ENCODE data around the gene OLFM1.

DNA sequence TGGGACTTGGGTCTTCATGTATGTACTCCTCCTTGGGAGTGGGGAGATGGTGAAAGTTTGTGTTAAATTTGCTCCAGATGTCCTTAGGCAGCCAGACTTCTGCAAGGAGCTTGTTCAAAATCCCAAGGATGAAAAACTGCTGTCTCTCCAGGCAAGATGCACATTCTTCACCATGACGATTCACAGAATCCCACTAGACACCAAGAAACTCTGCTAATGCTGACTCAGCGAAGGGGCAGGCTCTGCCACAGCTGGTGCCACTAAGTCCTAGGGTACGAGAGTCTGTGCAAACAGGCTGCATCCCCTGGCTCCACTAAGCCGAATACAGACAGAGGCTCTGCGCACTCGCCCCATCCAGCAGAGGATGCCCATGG is 71.1 kb downstream of the OLFM1 start:
- TF ChIP-seq, protein P1, sequence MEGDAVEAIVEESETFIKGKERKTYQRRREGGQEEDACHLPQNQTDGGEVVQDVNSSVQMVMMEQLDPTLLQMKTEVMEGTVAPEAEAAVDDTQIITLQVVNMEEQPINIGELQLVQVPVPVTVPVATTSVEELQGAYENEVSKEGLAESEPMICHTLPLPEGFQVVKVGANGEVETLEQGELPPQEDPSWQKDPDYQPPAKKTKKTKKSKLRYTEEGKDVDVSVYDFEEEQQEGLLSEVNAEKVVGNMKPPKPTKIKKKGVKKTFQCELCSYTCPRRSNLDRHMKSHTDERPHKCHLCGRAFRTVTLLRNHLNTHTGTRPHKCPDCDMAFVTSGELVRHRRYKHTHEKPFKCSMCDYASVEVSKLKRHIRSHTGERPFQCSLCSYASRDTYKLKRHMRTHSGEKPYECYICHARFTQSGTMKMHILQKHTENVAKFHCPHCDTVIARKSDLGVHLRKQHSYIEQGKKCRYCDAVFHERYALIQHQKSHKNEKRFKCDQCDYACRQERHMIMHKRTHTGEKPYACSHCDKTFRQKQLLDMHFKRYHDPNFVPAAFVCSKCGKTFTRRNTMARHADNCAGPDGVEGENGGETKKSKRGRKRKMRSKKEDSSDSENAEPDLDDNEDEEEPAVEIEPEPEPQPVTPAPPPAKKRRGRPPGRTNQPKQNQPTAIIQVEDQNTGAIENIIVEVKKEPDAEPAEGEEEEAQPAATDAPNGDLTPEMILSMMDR (IDR thresholded peaks at IDR 0.05; ENCODE audit: low read depth, low read length): no peak
- no peak for TF ChIP-seq EZH2phosphoT487 (IDR thresholded peaks at IDR 0.05; ENCODE audit: low read depth)
